ENCODE results near the gene SLC24A3.

- TF ChIP-seq ZC3H10 (CRISPR knock-in tag; IDR thresholded peaks at IDR 0.05): no peak
- no peak for TF ChIP-seq POU6F1 (CRISPR knock-in tag; IDR thresholded peaks at IDR 0.05; ENCODE audit: borderline replicate concordance, low read depth)
- no peak for TF ChIP-seq ARNTL (CRISPR knock-in tag; IDR thresholded peaks at IDR 0.05; ENCODE audit: borderline replicate concordance, low read depth)
- no peak for TF ChIP-seq PPARA (CRISPR knock-in tag; IDR thresholded peaks at IDR 0.05; ENCODE audit: borderline replicate concordance)
- no peak for TF ChIP-seq OSR1 (CRISPR knock-in tag; IDR thresholded peaks at IDR 0.05)
- no peak for TF ChIP-seq ZFP3 (CRISPR knock-in tag; IDR thresholded peaks at IDR 0.05)
- TF ChIP-seq PATZ1 (CRISPR knock-in tag; IDR thresholded peaks at IDR 0.05; ENCODE audit: borderline replicate concordance): no peak
- TF ChIP-seq, protein P1, sequence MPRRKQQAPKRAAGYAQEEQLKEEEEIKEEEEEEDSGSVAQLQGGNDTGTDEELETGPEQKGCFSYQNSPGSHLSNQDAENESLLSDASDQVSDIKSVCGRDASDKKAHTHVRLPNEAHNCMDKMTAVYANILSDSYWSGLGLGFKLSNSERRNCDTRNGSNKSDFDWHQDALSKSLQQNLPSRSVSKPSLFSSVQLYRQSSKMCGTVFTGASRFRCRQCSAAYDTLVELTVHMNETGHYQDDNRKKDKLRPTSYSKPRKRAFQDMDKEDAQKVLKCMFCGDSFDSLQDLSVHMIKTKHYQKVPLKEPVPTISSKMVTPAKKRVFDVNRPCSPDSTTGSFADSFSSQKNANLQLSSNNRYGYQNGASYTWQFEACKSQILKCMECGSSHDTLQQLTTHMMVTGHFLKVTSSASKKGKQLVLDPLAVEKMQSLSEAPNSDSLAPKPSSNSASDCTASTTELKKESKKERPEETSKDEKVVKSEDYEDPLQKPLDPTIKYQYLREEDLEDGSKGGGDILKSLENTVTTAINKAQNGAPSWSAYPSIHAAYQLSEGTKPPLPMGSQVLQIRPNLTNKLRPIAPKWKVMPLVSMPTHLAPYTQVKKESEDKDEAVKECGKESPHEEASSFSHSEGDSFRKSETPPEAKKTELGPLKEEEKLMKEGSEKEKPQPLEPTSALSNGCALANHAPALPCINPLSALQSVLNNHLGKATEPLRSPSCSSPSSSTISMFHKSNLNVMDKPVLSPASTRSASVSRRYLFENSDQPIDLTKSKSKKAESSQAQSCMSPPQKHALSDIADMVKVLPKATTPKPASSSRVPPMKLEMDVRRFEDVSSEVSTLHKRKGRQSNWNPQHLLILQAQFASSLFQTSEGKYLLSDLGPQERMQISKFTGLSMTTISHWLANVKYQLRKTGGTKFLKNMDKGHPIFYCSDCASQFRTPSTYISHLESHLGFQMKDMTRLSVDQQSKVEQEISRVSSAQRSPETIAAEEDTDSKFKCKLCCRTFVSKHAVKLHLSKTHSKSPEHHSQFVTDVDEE (CRISPR knock-in tag; IDR thresholded peaks at IDR 0.05): no peak
- no peak for TF ChIP-seq RARB (CRISPR knock-in tag; IDR thresholded peaks at IDR 0.05)
- no peak for TF ChIP-seq ZFP30 (CRISPR knock-in tag; IDR thresholded peaks at IDR 0.05)
- TF ChIP-seq TCF4 (CRISPR knock-in tag; IDR thresholded peaks at IDR 0.05; ENCODE audit: borderline replicate concordance): no peak
- TF ChIP-seq BACH2 (CRISPR knock-in tag; IDR thresholded peaks at IDR 0.05; ENCODE audit: borderline replicate concordance): no peak
- TF ChIP-seq ZNF8 (CRISPR knock-in tag; IDR thresholded peaks at IDR 0.05): no peak
- TF ChIP-seq ZNF70 (CRISPR knock-in tag; IDR thresholded peaks at IDR 0.05): no peak
Observed at GRCh38 chr20:19688031-19688806, 475.8 kb downstream of the SLC24A3 start.
